Kidney (tissue), 14 donors: ENCODE data around the gene DDIT4. TPM values are rescaled to one million over a fixed set of nuclear protein-coding genes. Genes with fewer than 3 reads are reported as not detected.
A peak's percentile ranks its signal among the peaks of the same experiment; 100 is the strongest.

Source experiments
- DNase-seq, 5 donors: peaks; one replicate each; pipeline ENCODE4 v3.0.0-alpha.2; 2013 to 2020
- FAIRE-seq: peaks from 2 replicates; lab custom pipeline; 2012; peaks lifted over from hg19 to GRCh38; lab: Jason Lieb, UNC
- H3K27ac ChIP-seq, 2 donors: one replicate each; pipeline ENCODE4 v1.7.0; 2013; ENCODE audit warnings: low read depth in 2 of 2, low read length in 2 of 2, inconsistent platforms in 1 of 2
- H3K27me3 ChIP-seq: one replicate; pipeline ENCODE4 v1.7.1; 2013; ENCODE audit warnings: low read length, inconsistent platforms; ENCODE audit not compliant: control insufficient read depth, insufficient read depth
- H3K36me3 ChIP-seq, 3 donors: one replicate each; pipeline versions ENCODE4 v1.7.0 to v1.7.1; 2013; ENCODE audit warnings: low read length in 3 of 3, control low read depth in 1 of 3, inconsistent platforms in 1 of 3; ENCODE audit not compliant: insufficient read depth in 3 of 3, control insufficient read depth in 2 of 3
- H3K4me1 ChIP-seq, 3 donors: one replicate each; pipeline versions ENCODE4 v1.7.0 to v1.7.1; 2013; ENCODE audit warnings: low read length in 3 of 3, inconsistent platforms in 1 of 3, low read depth in 1 of 3; ENCODE audit not compliant: control insufficient read depth in 2 of 3, insufficient read depth in 2 of 3
- H3K4me3 ChIP-seq, 3 donors: one replicate each; pipeline versions ENCODE4 v1.7.0 to v1.8.1; 2013; ENCODE audit warnings: low read length in 3 of 3, control low read depth in 1 of 3, inconsistent platforms in 1 of 3
- H3K9ac ChIP-seq, 3 donors: one replicate each; pipeline versions ENCODE4 v1.7.0 to v1.7.1; 2013; ENCODE audit warnings: low read length in 3 of 3, control low read depth in 1 of 3, inconsistent platforms in 1 of 3
- H3K9me3 ChIP-seq, 3 donors: one replicate each; pipeline versions ENCODE4 v1.7.0 to v1.7.1; 2013; ENCODE audit warnings: low read length in 3 of 3, control low read depth in 1 of 3, inconsistent platforms in 1 of 3; ENCODE audit not compliant: control insufficient read depth in 2 of 3, insufficient read depth in 1 of 3
- CTCF ChIP-seq: IDR thresholded peaks from 3 replicates; pipeline ENCODE4 v1.5.1; 2012; ENCODE audit warnings: mild to moderate bottlenecking, moderate library complexity, borderline replicate concordance; ENCODE audit not compliant: insufficient read depth; ENCODE audit errors: extremely low read depth
- intact Hi-C: fragments of 100-400 bp; cut with DNase I; formaldehyde crosslinking; loops from one replicate; pipeline ENCODE4 v1.11.1; 2022
- polyA plus RNA-seq: library from polyadenylated mRNA; stranded (reverse); fragments of 350-450 nt; fragmentation: Illumina TruSeq; extraction: RNeasy Lipid Tissue Mini Kit (QIAGEN cat#74804); gene quantifications from one replicate; pipeline ENCODE4 v1.2.3, GENCODE V29; 2014; ENCODE audit warnings: low read depth, low replicate concordance; ENCODE audit not compliant: insufficient read depth
- total RNA-seq: library from RNA; stranded (reverse); fragmentation: NEBNext Ultra II Directional; extraction: Animal tissue kit (Norgen Biotek cat#: 25700); gene quantifications from one replicate; pipeline ENCODE4 v1.2.1, GENCODE V29; 2021
- donor health status: control.
- donor health status: control.
- donor health status: control.
- donor health status: control.
- donor health status: control.
- donor health status: DM: yes; HTN: yes; CAD: no.
- donor health status: Normal renal cell carcinoma (clear cell type).

Gene DDIT4
- total and polyA plus RNA-seq, 2 donors from 2014 or later, result 96.9 to 292 TPM

GRCh38 chr10:72250666-72251065 lies 23.1 kb upstream of the DDIT4 start:
- DNase-seq (peak in 2 of 5 donors; percentile 37 to 73), FAIRE-seq (no peak)
- H3K36me3 ChIP-seq, result no peaks in the 10 kb centered on the region
- peaks cover 0 to 46% (median 45%) of the 10 kb centered on the region in 3 donors for H3K4me1 ChIP-seq
- no peak for TF ChIP-seq CTCF
- H3K4me3 ChIP-seq, result no peak overlapping the region
- H3K9me3 ChIP-seq, result no peaks in the 10 kb centered on the region
- intact Hi-C loops, result no loop called here
- H3K27ac ChIP-seq, result peak overlapping the region in 1 of 2 donors; percentile 15
- peak overlapping the region in 1 of 3 donors; percentile 2 for H3K9ac ChIP-seq
- no peaks in the 10 kb centered on the region for H3K27me3 ChIP-seq

GRCh38 chr10:72251635-72252034 lies 22.1 kb upstream of the DDIT4 start:
- intact Hi-C loops, result no loop called here
- no peak for FAIRE-seq

GRCh38 chr10:72252972-72253371 lies 20.8 kb upstream of the DDIT4 start:
- no peaks in the 10 kb centered on the region for H3K36me3 ChIP-seq
- DNase-seq, result peak in 1 of 5 donors; percentile 20
- no peak for TF ChIP-seq CTCF
- H3K9ac ChIP-seq, result no peak overlapping the region
- no peak for FAIRE-seq
- no peak overlapping the region for H3K27ac ChIP-seq
- no peaks in the 10 kb centered on the region for H3K27me3 ChIP-seq
- H3K4me1 ChIP-seq, result peaks cover 0 to 40% (median 34%) of the 10 kb centered on the region in 3 donors
- H3K9me3 ChIP-seq, result no peaks in the 10 kb centered on the region
- H3K4me3 ChIP-seq, result no peak overlapping the region
- intact Hi-C loops, result no loop called here

More at GRCh38 chr10:72251635-72252034, 22.1 kb upstream of the DDIT4 start:
- no peaks in the 10 kb centered on the region for H3K36me3 ChIP-seq
- H3K27ac ChIP-seq, result no peak overlapping the region
- no peak overlapping the region for H3K4me3 ChIP-seq
- no peaks in the 10 kb centered on the region for H3K27me3 ChIP-seq
- H3K9me3 ChIP-seq, result no peaks in the 10 kb centered on the region
- no peak for DNase-seq
- no peak overlapping the region for H3K9ac ChIP-seq
- no peak for TF ChIP-seq CTCF
- peaks cover 0 to 46% (median 39%) of the 10 kb centered on the region in 3 donors for H3K4me1 ChIP-seq

- Histone ChIP-seq H3K4me3 (no peak overlapping the region), H3K9ac (no peak overlapping the region), H3K4me1 (peaks cover 0 to 34% (median 27%) of the 10 kb centered on the region in 3 donors), H3K36me3 (no peaks in the 10 kb centered on the region), H3K27ac (no peak overlapping the region), H3K9me3 (no peaks in the 10 kb centered on the region), H3K27me3 (no peaks in the 10 kb centered on the region)
- FAIRE-seq (no peak), DNase-seq (no peak)
- intact Hi-C loops, result no loop called here
- no peak for TF ChIP-seq CTCF
Observed at GRCh38 chr10:72253578-72253977, 20.1 kb upstream of the DDIT4 start.
